Measurements from ENCODE around the gene OAS3.
"Not testable (repeated sequence)": the region's sequence is repeated elsewhere in the genome, so short reads cannot be mapped to it uniquely, and the experiment has no call there.

Gene OAS3

GRCh38 chr12:112957125-112957524 is 18.9 kb downstream of the OAS3 start:
- not testable (repeated sequence) for DNase-seq (ENCODE audit: low spot score)

- DNase-seq (ENCODE audit: low spot score): no peak
Observed at GRCh38 chr12:112961074-112961473, 22.8 kb downstream of the OAS3 start.

DNA sequence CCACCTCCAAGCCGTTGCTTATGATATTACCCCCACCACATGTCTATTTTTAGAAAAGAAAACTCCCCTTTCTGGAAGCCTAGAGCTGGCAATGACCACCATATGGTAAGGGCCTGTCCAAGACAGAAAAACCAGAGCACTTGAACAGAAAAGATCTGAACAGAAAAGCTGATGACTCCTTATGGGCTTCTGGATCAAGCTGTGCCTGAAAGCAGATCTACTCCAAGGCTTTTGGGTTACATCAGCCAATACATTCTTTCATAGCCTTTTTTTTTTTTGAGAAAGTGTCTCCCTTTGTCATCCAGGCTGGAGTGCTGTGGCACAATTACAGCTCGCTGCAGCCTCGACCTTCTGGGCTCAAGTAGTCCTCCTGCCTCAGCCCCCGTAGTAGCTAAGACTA is 23.3 kb downstream of the OAS3 start:
- no peak for DNase-seq (ENCODE audit: low spot score)

GRCh38 chr12:112962561-112962960 is 24.3 kb downstream of the OAS3 start:
- DNase-seq (ENCODE audit: low spot score): no peak

DNA sequence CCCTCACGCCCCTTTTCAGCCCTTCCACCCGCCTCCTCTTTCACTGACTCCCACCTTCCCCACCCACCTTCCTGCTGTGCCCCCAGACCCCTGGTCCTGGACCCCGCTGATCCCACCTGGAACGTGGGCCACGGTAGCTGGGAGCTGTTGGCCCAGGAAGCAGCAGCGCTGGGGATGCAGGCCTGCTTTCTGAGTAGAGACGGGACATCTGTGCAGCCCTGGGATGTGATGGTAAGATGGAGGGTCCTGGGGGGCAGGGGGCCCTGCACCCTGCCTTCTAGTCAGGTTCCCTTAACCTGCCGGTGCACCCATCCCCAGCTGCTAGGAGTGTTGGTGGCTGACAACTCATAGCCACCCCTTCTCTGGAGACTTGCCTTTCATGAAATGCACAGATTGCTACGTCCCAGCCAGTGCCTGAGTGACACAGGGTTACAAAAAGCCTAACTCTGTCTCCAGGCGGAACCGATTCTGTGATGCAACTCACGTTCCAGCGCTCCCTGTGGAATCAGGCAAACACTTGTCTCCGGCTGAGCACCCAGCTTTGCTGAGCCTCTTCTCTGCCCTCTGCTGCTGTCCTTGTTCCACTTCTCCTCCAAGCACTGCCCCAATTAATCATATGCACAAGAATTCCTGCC is 25.1 kb downstream of the OAS3 start:
- no peak for DNase-seq (ENCODE audit: low spot score)

DNA sequence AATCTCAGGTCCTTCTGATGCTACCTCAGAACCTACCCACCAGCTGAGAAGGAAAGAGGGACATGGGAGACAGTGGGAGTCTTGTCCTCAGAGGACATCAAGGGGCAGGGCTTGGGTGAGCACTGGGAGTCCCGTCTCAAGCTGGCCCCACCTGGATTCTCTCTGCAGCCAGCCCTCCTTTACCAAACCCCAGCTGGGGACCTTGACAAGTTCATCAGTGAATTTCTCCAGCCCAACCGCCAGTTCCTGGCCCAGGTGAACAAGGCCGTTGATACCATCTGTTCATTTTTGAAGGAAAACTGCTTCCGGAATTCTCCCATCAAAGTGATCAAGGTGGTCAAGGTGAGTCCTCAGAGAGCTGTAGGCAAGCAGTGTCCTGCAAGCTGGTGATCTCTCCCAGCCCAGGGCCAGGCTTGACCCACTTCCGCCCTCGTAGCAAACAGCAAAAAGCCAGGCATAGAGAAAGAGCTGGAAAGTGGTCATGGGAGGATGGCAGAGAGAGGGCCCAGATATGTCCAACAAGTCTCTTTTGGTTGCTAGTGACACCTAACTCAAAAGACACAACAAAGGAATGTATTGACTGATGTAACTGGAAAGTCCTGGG is 25.9 kb downstream of the OAS3 start:
- DNase-seq (ENCODE audit: low spot score): no peak

GRCh38 chr12:112964915-112965314 is 26.6 kb downstream of the OAS3 start:
- no peak for DNase-seq (ENCODE audit: low spot score)

- no peak for DNase-seq (ENCODE audit: low spot score)
Observed at GRCh38 chr12:112965643-112966042, 27.4 kb downstream of the OAS3 start.

GRCh38 chr12:112967306-112967705 is 29.0 kb downstream of the OAS3 start:
- DNase-seq (ENCODE audit: low spot score): no peak

DNA sequence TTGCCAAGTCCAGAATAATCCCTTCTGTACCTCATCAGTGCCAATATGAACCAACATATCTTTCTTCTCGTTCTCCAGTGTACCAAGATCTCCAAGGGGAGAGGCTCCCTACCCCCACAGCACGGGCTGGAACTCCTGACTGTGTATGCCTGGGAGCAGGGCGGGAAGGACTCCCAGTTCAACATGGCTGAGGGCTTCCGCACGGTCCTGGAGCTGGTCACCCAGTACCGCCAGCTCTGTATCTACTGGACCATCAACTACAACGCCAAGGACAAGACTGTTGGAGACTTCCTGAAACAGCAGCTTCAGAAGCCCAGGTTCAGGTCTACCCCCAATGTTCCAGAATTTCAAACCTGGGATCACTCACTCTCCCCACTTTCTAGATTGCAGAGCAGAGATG is 29.6 kb downstream of the OAS3 start:
- no peak for DNase-seq (ENCODE audit: low spot score)

GRCh38 chr12:112969547-112970306 is 31.5 kb downstream of the OAS3 start:
- no peak for DNase-seq (ENCODE audit: low spot score)

DNA sequence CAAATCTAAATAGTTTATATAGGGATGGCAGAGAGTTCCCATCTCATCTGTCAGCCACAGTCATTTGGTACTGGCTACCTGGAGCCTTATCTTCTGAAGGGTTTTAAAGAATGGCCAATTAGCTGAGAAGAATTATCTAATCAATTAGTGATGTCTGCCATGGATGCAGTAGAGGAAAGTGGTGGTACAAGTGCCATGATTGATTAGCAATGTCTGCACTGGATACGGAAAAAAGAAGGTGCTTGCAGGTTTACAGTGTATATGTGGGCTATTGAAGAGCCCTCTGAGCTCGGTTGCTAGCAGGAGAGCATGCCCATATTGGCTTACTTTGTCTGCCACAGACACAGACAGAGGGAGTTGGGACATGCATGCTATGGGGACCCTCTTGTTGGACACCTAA is 32.1 kb downstream of the OAS3 start:
- DNase-seq (ENCODE audit: low spot score): no peak

- no peak for DNase-seq (ENCODE audit: low spot score)
Observed at GRCh38 chr12:112971248-112971647, 33.0 kb downstream of the OAS3 start.

- no peak for DNase-seq (ENCODE audit: low spot score)
Observed at GRCh38 chr12:112973011-112973735, 34.9 kb downstream of the OAS3 start.

DNA sequence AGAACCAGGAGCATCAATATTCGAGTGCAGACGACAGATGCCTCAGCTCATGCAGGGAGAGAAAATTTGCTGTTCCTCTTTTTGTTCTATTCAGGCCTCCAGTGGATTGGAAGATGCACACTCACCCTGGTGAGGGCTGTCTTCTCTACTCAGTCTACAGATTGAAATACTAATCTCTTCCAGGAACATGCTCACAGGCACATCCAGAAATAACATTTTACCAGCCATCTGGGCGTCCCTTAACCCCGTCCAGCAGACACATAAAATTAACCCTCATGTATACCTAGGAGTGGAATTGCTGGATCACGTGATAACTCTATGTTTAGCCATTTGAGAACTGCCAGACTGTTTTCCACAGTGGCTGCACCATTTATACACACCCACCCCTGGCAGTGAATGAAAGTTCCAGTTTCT is 35.6 kb downstream of the OAS3 start:
- no peak for DNase-seq (ENCODE audit: low spot score)

DNA sequence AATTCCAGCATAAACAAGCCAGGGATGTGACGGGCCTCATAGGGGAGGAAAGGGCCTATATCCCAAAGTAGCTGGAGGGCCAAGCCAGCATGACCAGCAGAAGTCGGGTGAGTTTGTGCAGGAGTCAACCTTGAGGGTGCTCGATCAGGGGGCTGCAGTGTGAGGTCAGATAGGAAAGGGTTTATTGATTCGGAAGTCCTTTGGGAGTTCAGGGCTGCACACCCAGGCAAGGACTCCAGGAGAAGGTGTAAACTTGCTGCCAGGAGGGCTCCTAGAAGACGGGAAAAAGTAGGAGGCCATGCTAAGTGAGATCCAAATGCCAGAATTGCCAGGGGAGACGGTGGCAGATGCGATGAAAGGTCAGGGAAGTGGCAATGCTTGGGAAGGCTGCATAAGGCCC is 36.6 kb downstream of the OAS3 start:
- no peak for DNase-seq (ENCODE audit: low spot score)

- DNase-seq (ENCODE audit: low spot score): no peak
Observed at GRCh38 chr12:112977139-112977538, 38.9 kb downstream of the OAS3 start.

DNA sequence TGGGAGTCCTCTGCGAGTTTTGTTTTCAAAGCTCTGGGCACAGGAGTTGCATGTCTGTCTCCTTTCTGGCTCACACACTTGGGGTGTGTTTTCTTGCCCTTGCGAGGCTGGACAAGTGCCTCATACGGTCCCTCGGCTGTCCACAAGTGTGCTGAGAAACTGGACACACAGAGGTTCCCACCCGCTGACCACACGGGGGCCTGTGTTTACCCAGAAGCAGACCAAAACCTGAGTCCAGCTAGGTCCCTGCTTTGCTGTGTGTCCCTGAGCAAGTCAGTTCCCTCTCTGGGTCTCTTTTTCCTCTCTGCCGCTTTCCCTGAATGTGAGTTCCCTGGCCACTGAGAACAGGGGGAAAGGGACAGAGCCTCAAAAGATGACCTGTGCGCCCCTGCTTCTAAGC is 39.4 kb downstream of the OAS3 start:
- DNase-seq (ENCODE audit: low spot score): no peak

DNA sequence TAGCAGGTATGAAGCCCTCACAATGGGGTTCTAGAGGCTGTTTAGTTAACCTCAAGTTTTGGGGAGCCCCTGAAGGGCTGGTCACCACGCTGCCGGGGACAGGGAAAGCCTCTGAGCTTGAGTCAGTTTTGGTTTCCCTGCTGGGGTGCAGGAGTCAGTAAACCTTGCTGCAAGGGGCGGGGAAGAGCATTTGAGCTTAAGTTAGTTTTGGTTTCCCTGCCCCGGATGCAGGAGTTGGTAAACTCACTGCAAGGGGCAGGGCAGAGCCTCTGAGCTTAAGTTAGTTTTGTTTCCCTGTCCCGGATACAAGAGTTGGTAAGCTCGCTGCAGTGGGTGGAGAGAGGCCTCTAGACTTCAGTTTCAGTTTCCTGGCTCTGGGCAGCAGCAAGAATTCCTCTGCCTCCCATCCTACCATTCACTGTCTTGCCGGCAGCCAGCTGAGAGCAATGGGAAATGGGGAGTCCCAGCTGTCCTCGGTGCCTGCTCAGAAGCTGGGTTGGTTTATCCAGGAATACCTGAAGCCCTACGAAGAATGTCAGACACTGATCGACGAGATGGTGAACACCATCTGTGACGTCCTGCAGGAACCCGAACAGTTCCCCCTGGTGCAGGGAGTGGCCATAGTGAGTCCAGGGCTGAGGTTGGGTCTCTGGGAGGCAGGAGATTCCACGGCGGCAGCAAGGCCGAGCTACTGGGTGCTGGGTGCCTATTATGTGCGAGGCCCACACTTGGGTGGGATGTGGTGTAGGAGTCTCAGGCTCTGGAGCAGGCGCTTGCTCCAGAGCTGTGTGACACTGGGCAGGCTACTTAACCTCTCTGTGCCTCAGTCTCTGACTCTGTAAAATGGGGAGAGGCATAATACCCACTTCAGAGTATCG is 40.1 kb downstream of the OAS3 start, which contains the start of gene OAS2:
Gene OAS2, plus strand, starts transcription at position 357 of the 878 bp plus-strand sequence. Its CDS starts 90 bp downstream, at position 447.
- DNase-seq (ENCODE audit: low spot score): no peak

DNA sequence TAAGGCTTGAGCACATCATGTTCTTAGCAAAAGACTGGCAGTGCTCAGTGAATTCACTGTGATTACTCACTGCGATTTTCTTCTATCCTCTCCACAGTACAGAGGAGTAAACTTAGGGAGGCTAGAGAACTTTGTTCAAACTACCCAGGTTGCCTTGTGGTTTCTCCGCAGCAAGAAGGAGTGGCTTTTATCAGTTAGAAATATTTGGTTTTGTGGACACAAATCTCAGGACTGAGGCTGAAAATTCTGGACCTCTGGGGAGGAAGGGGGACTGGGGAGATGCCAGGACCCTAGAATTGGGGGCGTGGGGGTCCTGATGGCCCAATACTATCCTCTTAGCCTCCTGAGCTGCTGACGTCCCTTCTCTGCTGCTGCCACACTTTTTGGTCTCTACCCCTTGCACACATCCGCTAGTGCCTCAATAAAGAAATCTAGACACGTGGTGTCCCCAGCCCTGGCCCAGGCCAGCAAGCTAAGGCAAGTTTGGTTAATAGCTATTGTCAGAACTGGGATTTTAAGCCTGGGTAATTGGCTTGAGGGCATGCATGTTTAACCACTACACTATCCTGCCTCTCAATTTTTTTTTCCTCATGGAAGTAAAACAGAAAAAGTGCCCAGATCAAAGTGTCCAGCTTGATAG is 40.9 kb downstream of the OAS3 start:
- DNase-seq (ENCODE audit: low spot score): no peak

GRCh38 chr12:112980491-112981158 is 42.4 kb downstream of the OAS3 start:
- DNase-seq (ENCODE audit: low spot score): no peak
